ENCODE results near the gene ONECUT3.
A peak's percentile ranks its signal among the peaks of the same experiment; 100 is the strongest.

The ONECUT3 gene

DNA sequence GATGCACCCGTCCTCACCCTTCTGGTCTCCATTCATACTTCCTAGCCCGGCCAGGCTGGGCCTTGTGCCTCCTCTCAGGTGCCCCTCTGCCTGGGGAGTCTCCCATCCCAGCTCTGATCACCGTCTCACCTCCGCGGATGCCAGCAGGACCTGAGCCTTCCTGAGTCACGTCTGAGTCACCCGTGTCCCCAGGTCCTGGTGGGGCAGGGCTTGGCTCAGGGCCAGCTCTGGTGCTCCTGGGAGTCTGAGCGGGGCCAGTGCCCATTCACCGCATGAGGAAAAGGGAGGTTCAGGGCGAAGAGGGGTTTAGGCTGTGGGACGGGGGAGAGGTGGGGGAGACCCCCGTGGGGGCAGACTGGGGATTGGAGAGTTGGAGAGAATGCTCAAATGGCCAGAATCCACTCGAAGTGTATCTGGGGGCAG, 58.2 kb downstream of the ONECUT3 start:
- H3K4ac ChIP-seq (ENCODE audit: low read depth in 1 of 2, low read length in 2 of 2), result no peak overlapping the region
- no peaks in the 10 kb centered on the region for H3K9me3 ChIP-seq (ENCODE audit: control insufficient read depth, low read length)
- WGBS, result 43% methylated on average over 13 of the region's 13 CpGs
- peaks cover 8% of the 10 kb centered on the region for H3K79me1 ChIP-seq (replicated peaks; ENCODE audit: low read length, poor library complexity, severe bottlenecking)
- H3K4me1 ChIP-seq (ENCODE audit: control insufficient read depth, insufficient read depth, low read depth, low read length), result peaks cover 22% of the 10 kb centered on the region
- no peak overlapping the region for H2BK15ac ChIP-seq (ENCODE audit: low read depth, poor library complexity, severe bottlenecking)
- no peak overlapping the region for H2AK5ac ChIP-seq (ENCODE audit: low read length, severe bottlenecking)
- H2BK120ac ChIP-seq (ENCODE audit: low read depth, low read length), result no peak overlapping the region
- H2BK5ac ChIP-seq (ENCODE audit: low read depth, low read length, poor library complexity, severe bottlenecking), result no peak overlapping the region
- peak overlapping the region in 1 of 2 experiments; percentile 95 for H3K14ac ChIP-seq (ENCODE audit: low read length in 2 of 2)
- peak overlapping the region in 1 of 2 experiments; percentile 15 for H2BK12ac ChIP-seq (ENCODE audit: low read length in 2 of 2)
- H3K23ac ChIP-seq (ENCODE audit: low read length in 2 of 2), result no peak overlapping the region
- H4K91ac ChIP-seq (ENCODE audit: low read length), result peak overlapping the region; percentile 57
- no peak overlapping the region for H3K27ac ChIP-seq (ENCODE audit: low read length, poor library complexity, severe bottlenecking)
- peak; percentile 66 for DNase-seq
- H3K4me2 ChIP-seq (ENCODE audit: low read length, poor library complexity, severe bottlenecking), result peak overlapping the region; percentile 43
- peak overlapping the region; percentile 61 to 80 for H3K4me3 ChIP-seq (ENCODE audit: insufficient read depth in 1 of 2, low read depth in 1 of 2, low read length in 2 of 2)
- peaks cover 10 to 35% of the 10 kb centered on the region in 2 experiments for H3K36me3 ChIP-seq (ENCODE audit: control insufficient read depth in 1 of 2, insufficient read depth in 2 of 2, low read depth in 1 of 2, low read length in 2 of 2)
- peak overlapping the region; percentile 9 to 28 for H3K18ac ChIP-seq (ENCODE audit: low read depth in 1 of 2, low read length in 2 of 2)
- peak overlapping the region; percentile 81 for H4K8ac ChIP-seq (ENCODE audit: low read length)
- H2AFZ ChIP-seq (ENCODE audit: low read depth, low read length), result no peak overlapping the region
- H3K27me3 ChIP-seq (ENCODE audit: control insufficient read depth in 1 of 2, insufficient read depth in 1 of 2, low read length in 2 of 2), result peaks cover 0 to 4% of the 10 kb centered on the region in 2 experiments
- H3K9ac ChIP-seq (ENCODE audit: low read length), result peak overlapping the region; percentile 45

- H3K14ac ChIP-seq (ENCODE audit: low read length in 2 of 2), result peak within 1 kb of the TSS in 1 of 2 experiments; percentile 95
- peaks cover 14 to 36% of the 10 kb centered on the region in 2 experiments for H3K36me3 ChIP-seq (ENCODE audit: control insufficient read depth in 1 of 2, insufficient read depth in 2 of 2, low read depth in 1 of 2, low read length in 2 of 2)
- peaks cover 22% of the 10 kb centered on the region for H3K4me1 ChIP-seq (ENCODE audit: control insufficient read depth, insufficient read depth, low read depth, low read length)
- H2BK12ac ChIP-seq (ENCODE audit: low read length in 2 of 2), result peak within 1 kb of the TSS in 1 of 2 experiments; percentile 59
- no peaks in the 10 kb centered on the region for H3K9me3 ChIP-seq (ENCODE audit: control insufficient read depth, low read length)
- H2AFZ ChIP-seq (ENCODE audit: low read depth, low read length), result peak within 1 kb of the TSS; percentile 85
- peak within 1 kb of the TSS; percentile 55 to 80 for H3K4ac ChIP-seq (ENCODE audit: low read depth in 1 of 2, low read length in 2 of 2)
- peak within 1 kb of the TSS; percentile 96 for H3K4me2 ChIP-seq (ENCODE audit: low read length, poor library complexity, severe bottlenecking)
- H3K18ac ChIP-seq (ENCODE audit: low read depth in 1 of 2, low read length in 2 of 2), result peak within 1 kb of the TSS; percentile 69 to 92
- peaks cover 8% of the 10 kb centered on the region for H3K79me1 ChIP-seq (replicated peaks; ENCODE audit: low read length, poor library complexity, severe bottlenecking)
- H3K23ac ChIP-seq (ENCODE audit: low read length in 2 of 2), result peak within 1 kb of the TSS in 1 of 2 experiments; percentile 83
- H3K27ac ChIP-seq (ENCODE audit: low read length, poor library complexity, severe bottlenecking), result peak within 1 kb of the TSS; percentile 61
- 7% methylated on average over 22 of the region's 48 CpGs for WGBS
- H2AK5ac ChIP-seq (ENCODE audit: low read length, severe bottlenecking), result peak within 1 kb of the TSS; percentile 36
- DNase-seq, result no peak
- peak within 1 kb of the TSS; percentile 82 for H2BK15ac ChIP-seq (ENCODE audit: low read depth, poor library complexity, severe bottlenecking)
- peak within 1 kb of the TSS; percentile 77 for H3K9ac ChIP-seq (ENCODE audit: low read length)
- peak within 1 kb of the TSS; percentile 64 for H2BK120ac ChIP-seq (ENCODE audit: low read depth, low read length)
- peaks cover 0 to 4% of the 10 kb centered on the region in 2 experiments for H3K27me3 ChIP-seq (ENCODE audit: control insufficient read depth in 1 of 2, insufficient read depth in 1 of 2, low read length in 2 of 2)
- peak within 1 kb of the TSS; percentile 81 for H4K8ac ChIP-seq (ENCODE audit: low read length)
- H3K4me3 ChIP-seq (ENCODE audit: insufficient read depth in 1 of 2, low read depth in 1 of 2, low read length in 2 of 2), result peak within 1 kb of the TSS; percentile 80 to 83
- H4K91ac ChIP-seq (ENCODE audit: low read length), result peak within 1 kb of the TSS; percentile 57
- H2BK5ac ChIP-seq (ENCODE audit: low read depth, low read length, poor library complexity, severe bottlenecking), result no peak within 1 kb of the TSS
These were observed 58.7 kb downstream of the ONECUT3 start, which contains the start of gene ATP8B3 for GRCh38 chr19:1811942-1812425. ATP8B3 (minus strand) TSS chr19:1812276; CDS start chr19:1811736, 540 bp downstream.

DNA sequence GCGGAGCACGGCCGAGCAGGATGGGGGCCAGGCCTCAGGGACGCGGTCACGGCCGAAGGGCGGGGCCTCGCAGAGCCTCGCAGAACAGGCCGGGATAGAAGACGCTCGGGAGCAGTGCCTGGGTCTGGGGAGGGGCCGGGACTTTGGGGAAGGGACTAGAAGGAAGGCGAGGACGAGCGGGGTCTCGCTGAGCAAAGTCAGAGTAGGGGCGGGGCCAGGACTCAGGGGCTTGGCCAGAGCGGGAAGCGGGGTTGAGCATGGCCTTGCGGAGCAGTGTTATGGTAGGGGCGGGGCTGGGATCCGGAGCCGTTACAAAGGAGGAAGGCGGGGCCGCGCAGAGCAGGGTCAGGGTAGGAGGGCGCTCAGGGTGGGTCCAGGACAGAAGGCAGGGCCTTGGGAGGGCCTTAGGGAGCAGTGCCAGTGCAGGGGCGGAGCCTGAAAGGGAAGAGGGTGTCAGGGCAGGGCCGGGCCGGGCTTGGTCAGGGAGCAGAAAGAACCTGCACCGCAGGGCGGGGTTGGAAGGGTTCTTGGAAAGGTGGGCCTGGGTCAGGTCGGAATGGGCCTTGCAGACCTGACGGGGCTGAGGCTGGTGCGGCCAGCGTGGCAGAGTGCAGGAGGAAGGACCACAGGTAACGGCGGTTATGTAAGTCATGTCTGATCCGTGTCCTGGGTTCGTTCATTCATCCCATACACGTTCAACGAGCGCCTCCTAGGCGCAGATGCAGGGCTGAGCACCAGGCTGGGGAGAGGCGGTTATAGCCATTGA, 59.3 kb downstream of the ONECUT3 start:
- H3K36me3 ChIP-seq (ENCODE audit: control insufficient read depth in 1 of 2, insufficient read depth in 2 of 2, low read depth in 1 of 2, low read length in 2 of 2), result peaks cover 20 to 39% of the 10 kb centered on the region in 2 experiments
- peak overlapping the region; percentile 85 for H2AFZ ChIP-seq (ENCODE audit: low read depth, low read length)
- H2BK15ac ChIP-seq (ENCODE audit: low read depth, poor library complexity, severe bottlenecking), result no peak overlapping the region
- peak overlapping the region in 1 of 2 experiments; percentile 59 for H2BK12ac ChIP-seq (ENCODE audit: low read length in 2 of 2)
- peak overlapping the region; percentile 61 for H3K27ac ChIP-seq (ENCODE audit: low read length, poor library complexity, severe bottlenecking)
- H2BK5ac ChIP-seq (ENCODE audit: low read depth, low read length, poor library complexity, severe bottlenecking), result no peak overlapping the region
- H3K23ac ChIP-seq (ENCODE audit: low read length in 2 of 2), result no peak overlapping the region
- peaks cover 22% of the 10 kb centered on the region for H3K4me1 ChIP-seq (ENCODE audit: control insufficient read depth, insufficient read depth, low read depth, low read length)
- peak overlapping the region; percentile 22 to 80 for H3K4ac ChIP-seq (ENCODE audit: low read depth in 1 of 2, low read length in 2 of 2)
- peak overlapping the region; percentile 77 for H3K9ac ChIP-seq (ENCODE audit: low read length)
- H3K18ac ChIP-seq (ENCODE audit: low read depth in 1 of 2, low read length in 2 of 2), result peak overlapping the region; percentile 58 to 75
- H3K9me3 ChIP-seq (ENCODE audit: control insufficient read depth, low read length), result no peaks in the 10 kb centered on the region
- peak; percentile 95 for DNase-seq
- H4K8ac ChIP-seq (ENCODE audit: low read length), result peak overlapping the region; percentile 66
- H3K4me3 ChIP-seq (ENCODE audit: insufficient read depth in 1 of 2, low read depth in 1 of 2, low read length in 2 of 2), result peak overlapping the region; percentile 67 to 83
- H2BK120ac ChIP-seq (ENCODE audit: low read depth, low read length), result no peak overlapping the region
- peaks cover 0 to 4% of the 10 kb centered on the region in 2 experiments for H3K27me3 ChIP-seq (ENCODE audit: control insufficient read depth in 1 of 2, insufficient read depth in 1 of 2, low read length in 2 of 2)
- H3K79me1 ChIP-seq (replicated peaks; ENCODE audit: low read length, poor library complexity, severe bottlenecking), result peaks cover 11% of the 10 kb centered on the region
- H4K91ac ChIP-seq (ENCODE audit: low read length), result peak overlapping the region; percentile 52
- under 1% methylated on average over 47 of the region's 47 CpGs for WGBS
- H3K4me2 ChIP-seq (ENCODE audit: low read length, poor library complexity, severe bottlenecking), result peak overlapping the region; percentile 96
- peak overlapping the region; percentile 36 for H2AK5ac ChIP-seq (ENCODE audit: low read length, severe bottlenecking)
- peak overlapping the region in 1 of 2 experiments; percentile 95 for H3K14ac ChIP-seq (ENCODE audit: low read length in 2 of 2)
